Activated CD4-positive, alpha-beta memory T cell treated with anti-CD3 and anti-CD28 coated beads, Interleukin-2, amount 10 ng/mL, durations not matched to agents 7 days and 5 days (primary cell): Measurements from ENCODE around the gene ADGRB3. TPM values are rescaled to one million over a fixed set of nuclear protein-coding genes. Genes with fewer than 3 reads are reported as not detected.
"Not testable (repeated sequence)": the region's sequence is repeated elsewhere in the genome, so short reads cannot be mapped to it uniquely, and the experiment has no call there.

ENCODE experiments used
- CTCF ChIA-PET: fragments of 350-600 bp; sonication (Branson Sonifier 250); formaldehyde crosslinking; loops from one replicate; lab custom pipeline; 2021; ENCODE audit warnings: antibody characterized with exemption, inconsistent platforms; lab: Charles Lee
- POLR2A ChIA-PET: fragments of 350-600 bp; sonication (Branson Sonifier 250); formaldehyde crosslinking; loops from one replicate; lab custom pipeline; 2021; ENCODE audit warnings: antibody characterized with exemption; lab: Charles Lee
- DNase-seq: peaks from one replicate; pipeline ENCODE4 v3.0.0-alpha.2; 2020
- H3K27ac Mint-ChIP-seq: one replicate; pipeline ENCODE4 v1.8.0; 2021; ENCODE audit warnings: mild to moderate bottlenecking, mixed read lengths
- H3K27me3 Mint-ChIP-seq: one replicate; pipeline ENCODE4 v1.8.0; 2021; ENCODE audit warnings: mixed read lengths
- H3K36me3 Mint-ChIP-seq: one replicate; pipeline ENCODE4 v1.8.0; 2021; ENCODE audit warnings: low read depth, mixed read lengths
- H3K4me1 Mint-ChIP-seq: one replicate; pipeline ENCODE4 v1.8.0; 2021; ENCODE audit warnings: mixed read lengths
- H3K4me3 Mint-ChIP-seq: one replicate; pipeline ENCODE4 v1.8.0; 2021; ENCODE audit warnings: mild to moderate bottlenecking, mixed read lengths
- H3K9me3 Mint-ChIP-seq: one replicate; pipeline ENCODE4 v1.8.0; 2021; ENCODE audit warnings: mixed read lengths
- total RNA-seq, 2 experiments: library from RNA; stranded (reverse); gene quantifications; one replicate each; pipeline ENCODE4 v1.2.3, GENCODE V29; 2021

The ADGRB3 gene
- total RNA-seq, 2 experiments from 2014 or later: not detected

GRCh38 chr6:68915586-68915985 is 280.5 kb downstream of the ADGRB3 start:
- POLR2A ChIA-PET: no interaction called here
- H3K9me3 Mint-ChIP-seq: peaks cover 2% of the 10 kb centered on the region

GRCh38 chr6:68919537-68919936 is 284.5 kb downstream of the ADGRB3 start:
- CTCF ChIA-PET: no interaction called here
- Mint-ChIP-seq H3K4me3 (no peak overlapping the region), H3K27ac (no peak overlapping the region), H3K9me3 (no peaks in the 10 kb centered on the region), H3K27me3 (no peaks in the 10 kb centered on the region), H3K4me1 (no peaks in the 10 kb centered on the region), H3K36me3 (no peaks in the 10 kb centered on the region)
- POLR2A ChIA-PET: no interaction called here
- no peak for DNase-seq

More at GRCh38 chr6:68915586-68915985, 280.5 kb downstream of the ADGRB3 start:
- no peak overlapping the region for H3K4me3 Mint-ChIP-seq
- DNase-seq: no peak
- no peak overlapping the region for H3K27ac Mint-ChIP-seq
- CTCF ChIA-PET: no interaction called here
- H3K4me1 Mint-ChIP-seq: no peaks in the 10 kb centered on the region
- no peaks in the 10 kb centered on the region for H3K27me3 Mint-ChIP-seq
- H3K36me3 Mint-ChIP-seq: no peaks in the 10 kb centered on the region

- CTCF ChIA-PET: no interaction called here
- no peaks in the 10 kb centered on the region for H3K27me3 Mint-ChIP-seq
These were observed 306.3 kb downstream of the ADGRB3 start for GRCh38 chr6:68941345-68941744.

GRCh38 chr6:68947721-68948120 is 312.6 kb downstream of the ADGRB3 start:
- H3K4me3 Mint-ChIP-seq: no peak overlapping the region
- POLR2A ChIA-PET: no interaction called here
- CTCF ChIA-PET: interaction anchor here (1.2 kb wide), 1 partner anchor 20 kb away, joined by 3 read pairs; no protein-coding TSS in a partner anchor
- no peaks in the 10 kb centered on the region for H3K36me3 Mint-ChIP-seq
- H3K9me3 Mint-ChIP-seq: no peaks in the 10 kb centered on the region
- no peaks in the 10 kb centered on the region for H3K4me1 Mint-ChIP-seq
- no peak for DNase-seq
- no peak overlapping the region for H3K27ac Mint-ChIP-seq
- H3K27me3 Mint-ChIP-seq: no peaks in the 10 kb centered on the region

More at GRCh38 chr6:68941345-68941744, 306.3 kb downstream of the ADGRB3 start:
- no peak for DNase-seq
- H3K36me3 Mint-ChIP-seq: no peaks in the 10 kb centered on the region
- no peak overlapping the region for H3K27ac Mint-ChIP-seq
- no peak overlapping the region for H3K4me3 Mint-ChIP-seq
- no peaks in the 10 kb centered on the region for H3K9me3 Mint-ChIP-seq
- H3K4me1 Mint-ChIP-seq: no peaks in the 10 kb centered on the region
- POLR2A ChIA-PET: no interaction called here

GRCh38 chr6:68951270-68951669 is 316.2 kb downstream of the ADGRB3 start:
- no peak overlapping the region for H3K4me3 Mint-ChIP-seq
- no peak for DNase-seq
- no peaks in the 10 kb centered on the region for H3K27me3 Mint-ChIP-seq
- H3K9me3 Mint-ChIP-seq: no peaks in the 10 kb centered on the region
- H3K4me1 Mint-ChIP-seq: no peaks in the 10 kb centered on the region
- no peaks in the 10 kb centered on the region for H3K36me3 Mint-ChIP-seq
- CTCF ChIA-PET: no interaction called here
- POLR2A ChIA-PET: no interaction called here
- H3K27ac Mint-ChIP-seq: no peak overlapping the region

DNA sequence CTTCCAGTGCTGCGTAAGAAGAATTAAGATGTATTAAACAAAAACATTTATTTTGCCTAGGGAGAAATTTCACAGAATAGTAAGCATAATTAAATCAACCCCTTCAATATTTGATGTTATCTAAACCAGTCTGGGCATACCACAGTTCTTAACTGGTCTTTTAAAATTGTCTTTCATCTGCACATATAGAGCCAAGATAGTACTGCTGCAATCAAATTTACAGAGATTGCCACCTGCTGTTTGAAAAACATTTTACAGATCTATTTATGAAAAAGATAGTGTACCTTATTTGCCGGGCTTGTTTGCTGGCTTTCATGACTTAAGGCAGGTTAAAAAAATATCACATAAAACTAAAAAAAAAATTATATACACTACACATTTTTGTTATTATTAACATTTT is 323.2 kb downstream of the ADGRB3 start:
- Mint-ChIP-seq H3K4me3 (no peak overlapping the region), H3K4me1 (no peaks in the 10 kb centered on the region), H3K27me3 (no peaks in the 10 kb centered on the region), H3K9me3 (no peaks in the 10 kb centered on the region), H3K36me3 (no peaks in the 10 kb centered on the region), H3K27ac (no peak overlapping the region)
- no peak for DNase-seq
- ChIA-PET CTCF (no interaction called here), POLR2A (no interaction called here)

DNA sequence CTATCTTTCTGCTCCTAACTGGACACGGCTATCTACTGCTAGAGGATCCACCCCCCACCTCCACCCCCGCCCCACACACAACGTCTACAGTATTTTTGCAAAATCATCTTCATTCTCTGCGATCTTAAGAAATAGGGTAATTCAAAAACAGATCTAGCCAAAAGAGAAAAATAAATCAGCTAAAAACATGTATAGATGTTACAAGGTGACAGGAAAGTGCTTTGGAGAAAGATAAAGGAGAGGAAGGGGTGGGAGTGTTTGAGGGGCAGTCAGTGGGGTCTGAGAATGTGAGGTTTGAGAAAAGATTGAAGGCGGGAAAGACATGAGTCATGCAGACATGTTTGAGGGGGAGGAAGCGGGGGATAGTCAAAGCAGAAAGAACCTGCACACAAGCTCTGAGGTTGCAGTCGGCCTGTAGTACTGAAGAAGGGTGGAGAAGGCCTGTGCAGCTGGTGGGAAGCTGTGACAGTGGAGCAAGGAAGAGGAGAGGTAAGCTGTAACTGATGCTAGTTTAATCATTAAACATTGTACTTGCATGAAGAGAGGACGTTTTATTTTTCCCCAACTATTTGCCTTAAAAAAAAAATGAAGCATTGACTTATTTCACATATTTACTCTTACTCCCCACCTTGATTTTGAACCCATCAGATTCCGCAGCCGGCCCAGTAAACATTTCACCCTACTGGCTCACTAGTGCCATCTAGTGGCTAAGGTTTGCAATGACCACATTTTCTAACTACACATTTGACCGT is 332.6 kb downstream of the ADGRB3 start:
- DNase-seq: peak; percentile 61
- H3K9me3 Mint-ChIP-seq: no peaks in the 10 kb centered on the region
- no peaks in the 10 kb centered on the region for H3K36me3 Mint-ChIP-seq
- H3K27ac Mint-ChIP-seq: no peak overlapping the region
- POLR2A ChIA-PET: no interaction called here
- peaks cover 6% of the 10 kb centered on the region for H3K4me1 Mint-ChIP-seq
- CTCF ChIA-PET: interaction anchor here (1.1 to 1.3 kb wide), 2 partner anchors 20 to 1141 kb away, joined by 3 to 4 read pairs; no protein-coding TSS in a partner anchor
- peaks cover 9% of the 10 kb centered on the region for H3K27me3 Mint-ChIP-seq
- H3K4me3 Mint-ChIP-seq: no peak overlapping the region

GRCh38 chr6:68968301-68968649 is 333.2 kb downstream of the ADGRB3 start:
- H3K4me3 Mint-ChIP-seq: no peak overlapping the region
- no peak for DNase-seq
- H3K27me3 Mint-ChIP-seq: peaks cover 9% of the 10 kb centered on the region
- ChIA-PET POLR2A (no interaction called here), CTCF (interaction anchor here (1.1 kb wide), 1 partner anchor 20 kb away, joined by 3 read pairs; no protein-coding TSS in a partner anchor)
- peaks cover 6% of the 10 kb centered on the region for H3K4me1 Mint-ChIP-seq
- H3K27ac Mint-ChIP-seq: no peak overlapping the region
- H3K36me3 Mint-ChIP-seq: no peaks in the 10 kb centered on the region
- H3K9me3 Mint-ChIP-seq: no peaks in the 10 kb centered on the region

- H3K27me3 Mint-ChIP-seq: no peaks in the 10 kb centered on the region
- H3K4me1 Mint-ChIP-seq: peaks cover under 1% of the 10 kb centered on the region
- H3K27ac Mint-ChIP-seq: no peak overlapping the region
- ChIA-PET POLR2A (no interaction called here), CTCF (no interaction called here)
- H3K4me3 Mint-ChIP-seq: no peak overlapping the region
- no peaks in the 10 kb centered on the region for H3K36me3 Mint-ChIP-seq
- no peak for DNase-seq
- no peaks in the 10 kb centered on the region for H3K9me3 Mint-ChIP-seq
These were observed 338.0 kb downstream of the ADGRB3 start for GRCh38 chr6:68973066-68973465.

DNA sequence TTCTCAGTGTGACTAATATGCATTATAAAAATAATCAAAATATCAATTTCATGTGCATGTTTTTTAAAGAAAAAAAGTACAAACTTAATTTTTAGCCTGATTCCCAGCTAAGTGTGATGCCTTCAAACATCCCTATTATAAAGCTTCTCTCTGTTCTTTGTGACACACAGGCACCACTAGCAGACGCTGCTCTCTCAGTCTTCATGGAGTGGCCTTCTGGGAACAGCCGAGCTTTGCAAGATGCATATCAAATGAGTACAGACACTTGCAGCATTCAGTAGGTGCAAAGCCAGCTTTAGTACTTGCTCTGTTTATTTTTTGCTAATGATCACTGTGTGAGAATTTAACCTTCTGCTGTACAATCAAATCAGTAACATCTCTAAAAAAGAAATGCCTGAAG is 340.0 kb downstream of the ADGRB3 start:
- no peaks in the 10 kb centered on the region for H3K9me3 Mint-ChIP-seq
- no peaks in the 10 kb centered on the region for H3K36me3 Mint-ChIP-seq
- ChIA-PET CTCF (interaction anchor here (1.0 to 1.3 kb wide), 2 partner anchors 9 to 12 kb away, joined by 3 to 5 read pairs; no protein-coding TSS in a partner anchor), POLR2A (no interaction called here)
- no peak for DNase-seq
- H3K4me1 Mint-ChIP-seq: no peaks in the 10 kb centered on the region
- no peak overlapping the region for H3K27ac Mint-ChIP-seq
- no peak overlapping the region for H3K4me3 Mint-ChIP-seq
- H3K27me3 Mint-ChIP-seq: no peaks in the 10 kb centered on the region

DNA sequence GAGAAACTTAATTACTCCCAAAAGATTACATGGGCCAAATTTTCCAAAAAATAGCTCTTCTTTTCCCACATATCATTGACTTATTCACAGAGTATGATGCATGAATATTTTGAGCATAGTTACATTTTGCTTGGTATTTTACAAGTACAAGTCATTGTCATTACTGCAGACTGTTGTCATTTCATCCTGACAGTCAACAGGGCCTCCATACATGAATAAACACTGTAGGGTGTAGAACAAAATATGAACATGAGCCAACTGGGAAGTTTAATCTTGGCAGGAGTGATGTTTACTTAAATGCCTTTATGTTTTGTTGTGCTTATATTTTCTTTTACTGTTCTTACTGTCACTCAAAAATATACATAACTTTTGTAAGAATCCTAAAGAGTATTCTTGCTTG is 340.7 kb downstream of the ADGRB3 start:
- no peaks in the 10 kb centered on the region for H3K36me3 Mint-ChIP-seq
- ChIA-PET POLR2A (no interaction called here), CTCF (interaction anchor here (1.3 kb wide), 1 partner anchor 10 kb away, joined by 5 read pairs; no protein-coding TSS in a partner anchor)
- no peak overlapping the region for H3K27ac Mint-ChIP-seq
- H3K4me1 Mint-ChIP-seq: no peaks in the 10 kb centered on the region
- no peaks in the 10 kb centered on the region for H3K9me3 Mint-ChIP-seq
- no peak for DNase-seq
- H3K4me3 Mint-ChIP-seq: no peak overlapping the region
- H3K27me3 Mint-ChIP-seq: no peaks in the 10 kb centered on the region

GRCh38 chr6:68976260-68976659 is 341.2 kb downstream of the ADGRB3 start:
- no peak overlapping the region for H3K27ac Mint-ChIP-seq
- ChIA-PET POLR2A (no interaction called here), CTCF (interaction anchor here (1.3 kb wide), 1 partner anchor 10 kb away, joined by 5 read pairs; no protein-coding TSS in a partner anchor)
- no peaks in the 10 kb centered on the region for H3K27me3 Mint-ChIP-seq
- no peaks in the 10 kb centered on the region for H3K36me3 Mint-ChIP-seq
- DNase-seq: no peak
- no peak overlapping the region for H3K4me3 Mint-ChIP-seq
- no peaks in the 10 kb centered on the region for H3K4me1 Mint-ChIP-seq
- no peaks in the 10 kb centered on the region for H3K9me3 Mint-ChIP-seq

- no peak for DNase-seq
- Mint-ChIP-seq H3K4me3 (no peak overlapping the region), H3K36me3 (no peaks in the 10 kb centered on the region), H3K27ac (no peak overlapping the region), H3K9me3 (no peaks in the 10 kb centered on the region), H3K4me1 (no peaks in the 10 kb centered on the region), H3K27me3 (no peaks in the 10 kb centered on the region)
- ChIA-PET POLR2A (no interaction called here), CTCF (no interaction called here)
These were observed 343.3 kb downstream of the ADGRB3 start for GRCh38 chr6:68978411-68978810.

DNA sequence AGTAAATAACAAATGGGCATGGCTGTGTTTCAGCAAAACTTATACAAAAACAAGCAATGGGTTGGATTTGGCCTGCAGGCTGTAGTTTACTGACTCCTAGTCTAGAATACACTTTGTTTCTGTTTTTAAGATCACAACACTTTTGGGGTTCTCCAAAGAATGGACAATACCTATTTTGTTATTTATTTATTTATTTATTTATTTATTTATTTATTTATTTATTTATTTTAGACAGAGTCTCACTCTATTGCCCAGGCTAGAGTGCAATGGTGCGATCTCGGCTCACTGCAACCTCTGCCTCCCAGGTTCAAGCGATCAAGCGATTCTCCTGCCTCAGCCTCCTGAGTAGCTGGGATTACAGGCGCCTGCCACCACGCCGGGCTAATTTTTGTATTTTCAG is 346.6 kb downstream of the ADGRB3 start:
- POLR2A ChIA-PET, H3K27me3 Mint-ChIP-seq, H3K4me1 Mint-ChIP-seq, H3K4me3 Mint-ChIP-seq, DNase-seq, CTCF ChIA-PET, H3K9me3 Mint-ChIP-seq, H3K36me3 Mint-ChIP-seq, H3K27ac Mint-ChIP-seq: not testable (repeated sequence)
